MM.1S (cell line): ENCODE data around the gene TIMP2.

Experiments used
- DNase-seq: peaks from one replicate; pipeline ENCODE4 v3.0.0-alpha.2; 2015
- H2AFZ ChIP-seq: fragments of 300-600 bp; sonication (generic); 2 replicates; pipeline ENCODE4 v1.6.0; 2016; ENCODE audit warnings: antibody characterized with exemption, low read length
- H3F3A ChIP-seq: fragments of 300-600 bp; sonication (generic); 2 replicates; pipeline ENCODE4 v1.6.1; 2016; ENCODE audit warnings: mild to moderate bottlenecking, antibody characterized with exemption, low read length, moderate library complexity, mixed read lengths; ENCODE audit not compliant: insufficient read depth
- H3K27ac ChIP-seq: fragments of 300-600 bp; sonication (generic); 2 replicates; pipeline ENCODE4 v1.5.1; 2016; ENCODE audit warnings: mild to moderate bottlenecking, low read length
- H3K27me3 ChIP-seq: fragments of 300-600 bp; sonication (generic); replicated peaks from 2 replicates; pipeline ENCODE4 v1.6.0; 2016; ENCODE audit warnings: low read length; ENCODE audit not compliant: insufficient read depth
- H3K36me3 ChIP-seq: fragments of 300-600 bp; sonication (generic); replicated peaks from 2 replicates; pipeline ENCODE4 v1.6.1; 2016; ENCODE audit warnings: mild to moderate bottlenecking, low read length, mixed read lengths; ENCODE audit not compliant: insufficient read depth
- H3K4me1 ChIP-seq: fragments of 300-600 bp; sonication (generic); 2 replicates; pipeline ENCODE4 v1.6.1; 2016; ENCODE audit warnings: low read length, mixed read lengths
- H3K4me2 ChIP-seq: fragments of 300-600 bp; sonication (generic); 2 replicates; pipeline ENCODE4 v1.6.0; 2016; ENCODE audit warnings: low read depth, low read length
- H3K4me3 ChIP-seq: fragments of 300-600 bp; sonication (generic); 2 replicates; pipeline ENCODE4 v1.5.1; 2016; ENCODE audit warnings: low read length, mixed read lengths
- H3K79me2 ChIP-seq: fragments of 300-600 bp; sonication (generic); 2 replicates; pipeline ENCODE4 v1.6.1; 2016; ENCODE audit warnings: mixed run types, low read length, mixed read lengths
- H3K9ac ChIP-seq: fragments of 300-600 bp; sonication (generic); 2 replicates; pipeline ENCODE4 v1.6.1; 2016; ENCODE audit warnings: low read length, mixed read lengths
- H3K9me2 ChIP-seq: fragments of 300-600 bp; sonication (generic); replicated peaks from 2 replicates; pipeline ENCODE4 v1.6.1; 2016; ENCODE audit warnings: mild to moderate bottlenecking, low read length, mixed read lengths; ENCODE audit not compliant: insufficient read depth
- H3K9me3 ChIP-seq: fragments of 300-600 bp; sonication (generic); replicated peaks from 2 replicates; pipeline ENCODE4 v1.6.1; 2016; ENCODE audit warnings: mild to moderate bottlenecking, low read length, mixed read lengths; ENCODE audit not compliant: insufficient read depth
- H4K20me1 ChIP-seq: fragments of 300-600 bp; sonication (generic); 2 replicates; pipeline ENCODE4 v1.6.1; 2016; ENCODE audit warnings: mild to moderate bottlenecking, low read length, moderate library complexity, mixed read lengths; ENCODE audit not compliant: insufficient read depth
- CTCF ChIP-seq: fragments of 300-600 bp; sonication (generic); IDR thresholded peaks from 2 replicates; pipeline ENCODE4 v1.5.1; 2016; ENCODE audit warnings: antibody characterized with exemption, low read length, mixed read lengths
- EZH2 ChIP-seq: fragments of 300-600 bp; sonication (generic); optimal IDR thresholded peaks from 2 replicates; pipeline ENCODE3; 2017; ENCODE audit warnings: low read depth, mild to moderate bottlenecking, antibody characterized with exemption, low read length, mixed read lengths
- EZH2phosphoT487 ChIP-seq: fragments of 300-600 bp; sonication (generic); IDR thresholded peaks from 2 replicates; pipeline ENCODE4 v1.6.1; 2018; ENCODE audit warnings: antibody characterized with exemption, low read length

Gene TIMP2

GRCh38 chr17:78815696-78816095 is 109.5 kb downstream of the TIMP2 start:
- H3K4me3 ChIP-seq, result no peak overlapping the region
- H3K79me2 ChIP-seq, result peaks cover 53% of the 10 kb centered on the region
- DNase-seq, result no peak
- no peaks in the 10 kb centered on the region for H3K9me3 ChIP-seq
- H3F3A ChIP-seq, result peaks cover 29% of the 10 kb centered on the region
- H3K9me2 ChIP-seq, result no peaks in the 10 kb centered on the region
- H3K9ac ChIP-seq, result no peak overlapping the region
- H3K27ac ChIP-seq, result no peak overlapping the region
- H3K27me3 ChIP-seq, result no peaks in the 10 kb centered on the region
- no peak overlapping the region for H3K4me2 ChIP-seq
- H4K20me1 ChIP-seq, result no peaks in the 10 kb centered on the region
- H3K36me3 ChIP-seq, result peaks cover 51% of the 10 kb centered on the region
- TF ChIP-seq EZH2 (no peak), CTCF (no peak), EZH2phosphoT487 (no peak)
- no peak overlapping the region for H2AFZ ChIP-seq
- H3K4me1 ChIP-seq, result peaks cover 26% of the 10 kb centered on the region

- DNase-seq, result no peak
- Histone ChIP-seq H3K36me3 (peaks cover 39% of the 10 kb centered on the region), H3K4me1 (peaks cover 11% of the 10 kb centered on the region), H3K27ac (no peak overlapping the region), H3K9me2 (no peaks in the 10 kb centered on the region), H3K4me3 (no peak overlapping the region), H3K79me2 (peaks cover 39% of the 10 kb centered on the region), H3K9ac (no peak overlapping the region), H3K27me3 (no peaks in the 10 kb centered on the region), H3K9me3 (no peaks in the 10 kb centered on the region), H3F3A (peaks cover 13% of the 10 kb centered on the region), H3K4me2 (no peak overlapping the region), H2AFZ (no peak overlapping the region), H4K20me1 (no peaks in the 10 kb centered on the region)
- TF ChIP-seq EZH2phosphoT487 (no peak), EZH2 (no peak), CTCF (no peak)
Observed at GRCh38 chr17:78812855-78813254, 112.3 kb downstream of the TIMP2 start.

- peaks cover 37% of the 10 kb centered on the region for H3K79me2 ChIP-seq
- peaks cover 22% of the 10 kb centered on the region for H3K36me3 ChIP-seq
- DNase-seq, result no peak
Observed at GRCh38 chr17:78808163-78808562, 117.0 kb downstream of the TIMP2 start.

More at GRCh38 chr17:78808163-78808562, 117.0 kb downstream of the TIMP2 start:
- H3K9me2 ChIP-seq, result no peaks in the 10 kb centered on the region
- no peak overlapping the region for H3K4me3 ChIP-seq
- no peaks in the 10 kb centered on the region for H3F3A ChIP-seq
- H3K4me2 ChIP-seq, result no peak overlapping the region
- no peak overlapping the region for H3K27ac ChIP-seq
- no peaks in the 10 kb centered on the region for H3K9me3 ChIP-seq
- no peak overlapping the region for H2AFZ ChIP-seq
- TF ChIP-seq EZH2phosphoT487, result no peak
- TF ChIP-seq CTCF, result no peak
- TF ChIP-seq EZH2, result no peak
- H3K9ac ChIP-seq, result no peak overlapping the region
- no peaks in the 10 kb centered on the region for H4K20me1 ChIP-seq
- H3K27me3 ChIP-seq, result no peaks in the 10 kb centered on the region
- H3K4me1 ChIP-seq, result no peaks in the 10 kb centered on the region
